ENCODE results near the gene OSBPL6. TPM values are rescaled to one million over a fixed set of nuclear protein-coding genes. Genes with fewer than 3 reads are reported as not detected.

OSBPL6 gene
- total RNA-seq, 4 donors from 2014 or later: 19.1 to 31.4 (median 21.6) TPM

GRCh38 chr2:178391701-178392100 is 197.4 kb downstream of the OSBPL6 start:
- no peak overlapping the region for H3K4me3 ChIP-seq (ENCODE audit: low read depth, poor library complexity, severe bottlenecking)
- DNase-seq (ENCODE audit: low spot score in 2 of 2): no peak
- intact Hi-C loops (cut with DNase I; ENCODE audit: low total_unique reads): no loop called here
- 91 to 96% methylated on average over 4 of the region's 4 CpGs for WGBS, 2 donors
- TF ChIP-seq CTCF (IDR thresholded peaks at IDR 0.05) (no peak), POLR2A (IDR thresholded peaks at IDR 0.05) (no peak)

- intact Hi-C loops (cut with DNase I; ENCODE audit: low total_unique reads): no loop called here
- H3K4me3 ChIP-seq (ENCODE audit: low read depth, poor library complexity, severe bottlenecking): no peak overlapping the region
- TF ChIP-seq CTCF (IDR thresholded peaks at IDR 0.05): no peak
- TF ChIP-seq POLR2A (IDR thresholded peaks at IDR 0.05): no peak
- DNase-seq (ENCODE audit: low spot score in 2 of 2): no peak
- 95 to 98% methylated on average over 3 of the region's 3 CpGs for WGBS, 2 donors
Observed at GRCh38 chr2:178392215-178392614, 197.9 kb downstream of the OSBPL6 start.

GRCh38 chr2:178394859-178395258 is 200.5 kb downstream of the OSBPL6 start:
- DNase-seq (ENCODE audit: low spot score in 2 of 2): no peak
- H3K4me3 ChIP-seq (ENCODE audit: low read depth, poor library complexity, severe bottlenecking): no peak overlapping the region
- intact Hi-C loops (cut with DNase I; ENCODE audit: low total_unique reads): no loop called here
- TF ChIP-seq CTCF (IDR thresholded peaks at IDR 0.05) (no peak), POLR2A (IDR thresholded peaks at IDR 0.05) (no peak)

GRCh38 chr2:178395295-178395694 is 201.0 kb downstream of the OSBPL6 start:
- no peak overlapping the region for H3K4me3 ChIP-seq (ENCODE audit: low read depth, poor library complexity, severe bottlenecking)
- TF ChIP-seq POLR2A (IDR thresholded peaks at IDR 0.05) (no peak), CTCF (IDR thresholded peaks at IDR 0.05) (no peak)
- intact Hi-C loops (cut with DNase I; ENCODE audit: low total_unique reads): no loop called here
- no peak for DNase-seq (ENCODE audit: low spot score in 2 of 2)
- 90 to 92% methylated on average over 2 of the region's 2 CpGs for WGBS, 2 donors

DNA sequence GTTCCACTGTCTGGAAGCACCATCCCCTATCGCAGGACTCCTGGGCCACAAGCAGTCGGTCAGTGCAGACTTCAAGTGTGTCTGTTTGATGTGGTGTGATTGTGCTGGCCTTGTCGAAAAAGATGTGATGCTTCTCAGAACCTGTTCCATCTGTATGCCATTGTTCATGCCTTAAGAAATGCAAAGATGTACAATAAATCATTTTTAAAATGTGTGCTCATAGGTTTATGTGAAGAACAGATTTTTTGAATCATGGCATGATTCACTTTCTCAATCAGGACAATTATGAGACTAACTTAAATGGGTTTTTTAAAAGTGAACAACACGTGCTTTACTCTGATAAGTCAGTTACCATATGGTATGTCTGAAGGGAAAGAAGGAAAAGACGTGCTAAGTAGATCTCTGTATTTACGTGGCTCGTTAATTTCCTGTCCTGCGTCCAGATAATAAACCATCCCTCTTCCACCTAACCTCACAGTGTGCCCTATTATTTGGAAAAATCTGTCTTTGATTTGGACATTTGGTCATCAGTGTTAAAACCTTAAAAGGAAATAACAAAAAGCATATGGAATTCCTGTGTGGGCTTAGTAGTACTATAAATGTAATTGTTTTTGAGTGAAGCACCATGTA is 201.7 kb downstream of the OSBPL6 start:
- WGBS, 2 donors: 83 to 84% methylated on average over 8 of the region's 8 CpGs
- no peak overlapping the region for H3K4me3 ChIP-seq (ENCODE audit: low read depth, poor library complexity, severe bottlenecking)
- no peak for DNase-seq (ENCODE audit: low spot score in 2 of 2)
- TF ChIP-seq POLR2A (IDR thresholded peaks at IDR 0.05): no peak
- TF ChIP-seq CTCF (IDR thresholded peaks at IDR 0.05): no peak
- intact Hi-C loops (cut with DNase I; ENCODE audit: low total_unique reads): no loop called here

DNA sequence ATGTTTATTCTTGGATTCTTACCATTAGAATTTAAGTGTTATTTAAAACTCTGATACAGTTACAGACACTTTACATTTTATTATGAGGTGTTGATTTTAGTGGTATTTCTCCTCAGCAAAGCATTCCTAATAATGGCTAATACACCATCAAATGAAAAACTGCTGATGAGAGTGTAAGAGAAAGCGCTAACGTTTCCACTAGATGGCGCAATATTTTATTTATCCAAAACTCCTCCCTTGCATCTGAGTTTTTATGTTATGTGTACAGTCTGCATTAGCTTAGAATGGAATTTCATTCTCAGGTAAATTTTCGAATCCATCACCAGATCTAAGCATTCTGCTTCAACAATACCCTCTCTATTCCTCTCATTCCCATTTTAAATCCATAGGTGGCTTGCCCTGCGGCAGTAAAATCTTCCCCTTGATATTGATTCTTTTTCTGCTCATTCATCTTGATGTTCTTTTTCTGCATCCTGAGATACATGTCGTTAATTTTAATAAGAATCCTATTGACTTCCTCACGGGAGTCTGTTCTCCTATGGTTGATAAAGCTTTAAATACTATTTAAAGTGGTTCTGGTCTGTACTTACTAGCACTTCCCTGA is 202.8 kb downstream of the OSBPL6 start:
- DNase-seq (ENCODE audit: low spot score in 2 of 2): no peak
- intact Hi-C loops (cut with DNase I; ENCODE audit: low total_unique reads): no loop called here
- 18% methylated on average over 7 of the region's 7 CpGs for WGBS, 2 donors
- H3K4me3 ChIP-seq (ENCODE audit: low read depth, poor library complexity, severe bottlenecking): no peak overlapping the region
- no peak for TF ChIP-seq CTCF (IDR thresholded peaks at IDR 0.05)
- no peak for TF ChIP-seq POLR2A (IDR thresholded peaks at IDR 0.05)

All from lower leg skin (tissue), 4 donors.